ENCODE measurements around the gene RNF144A.

The RNF144A gene

GRCh38 chr2:7048762-7049294 lies 131.6 kb downstream of the RNF144A start:
- no peak for TF ChIP-seq CTCF (IDR thresholded peaks at IDR 0.05; ENCODE audit: control insufficient read depth, insufficient read depth, low read depth, low read length, missing control alignments)
- no peak for DNase-seq (ENCODE audit: low read depth)
- H3K4me3 ChIP-seq (ENCODE audit: control insufficient read depth, low read depth, low read length) = no peak overlapping the region

- no peak for TF ChIP-seq CTCF (IDR thresholded peaks at IDR 0.05; ENCODE audit: control insufficient read depth, insufficient read depth, low read depth, low read length, missing control alignments)
- no peak for DNase-seq (ENCODE audit: low read depth)
- no peak overlapping the region for H3K4me3 ChIP-seq (ENCODE audit: control insufficient read depth, low read depth, low read length)
Observed at GRCh38 chr2:7052404-7052803, 135.2 kb downstream of the RNF144A start.

- no peak for TF ChIP-seq CTCF (IDR thresholded peaks at IDR 0.05; ENCODE audit: control insufficient read depth, insufficient read depth, low read depth, low read length, missing control alignments)
- no peak overlapping the region for H3K4me3 ChIP-seq (ENCODE audit: control insufficient read depth, low read depth, low read length)
- no peak for DNase-seq (ENCODE audit: low read depth)
Observed at GRCh38 chr2:7053650-7054265, 136.5 kb downstream of the RNF144A start.

GRCh38 chr2:7057865-7058400 lies 140.7 kb downstream of the RNF144A start:
- H3K4me3 ChIP-seq (ENCODE audit: control insufficient read depth, low read depth, low read length) = no peak overlapping the region
- TF ChIP-seq CTCF (IDR thresholded peaks at IDR 0.05; ENCODE audit: control insufficient read depth, insufficient read depth, low read depth, low read length, missing control alignments) = no peak
- DNase-seq (ENCODE audit: low read depth) = no peak

GRCh38 chr2:7060156-7060555 lies 142.9 kb downstream of the RNF144A start:
- no peak for DNase-seq (ENCODE audit: low read depth)

More at GRCh38 chr2:7060156-7060555, 142.9 kb downstream of the RNF144A start:
- H3K4me3 ChIP-seq (ENCODE audit: control insufficient read depth, low read depth, low read length) = no peak overlapping the region
- no peak for TF ChIP-seq CTCF (IDR thresholded peaks at IDR 0.05; ENCODE audit: control insufficient read depth, insufficient read depth, low read depth, low read length, missing control alignments)

All from AG09309 (cell line).